ENCODE results near the gene TMEM86B.

TMEM86B gene

DNA sequence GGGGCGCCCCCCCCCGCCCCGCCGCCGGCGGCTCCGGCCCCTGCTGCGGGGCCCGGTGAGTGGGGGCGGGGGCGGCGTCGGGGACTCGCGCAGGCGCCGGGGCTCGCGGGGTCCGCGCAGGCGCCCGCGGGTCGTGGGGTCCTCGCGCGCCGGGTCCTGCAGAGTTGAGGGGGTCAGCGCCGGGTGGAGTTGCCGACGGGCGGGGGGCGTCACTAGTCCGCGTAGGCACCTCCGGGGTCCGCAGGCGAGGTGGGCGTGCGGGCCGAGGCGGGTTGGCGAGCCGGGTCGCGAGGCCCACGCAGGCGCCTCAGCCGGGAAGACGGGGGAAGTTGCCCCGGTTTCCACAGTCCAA lies 29.9 kb upstream of the TMEM86B start:
- peak overlapping the region; percentile 80 to 99 (median 95) for H3K27ac ChIP-seq
- H3K4me3 ChIP-seq = peak overlapping the region; percentile 55 to 91 (median 89)

DNA sequence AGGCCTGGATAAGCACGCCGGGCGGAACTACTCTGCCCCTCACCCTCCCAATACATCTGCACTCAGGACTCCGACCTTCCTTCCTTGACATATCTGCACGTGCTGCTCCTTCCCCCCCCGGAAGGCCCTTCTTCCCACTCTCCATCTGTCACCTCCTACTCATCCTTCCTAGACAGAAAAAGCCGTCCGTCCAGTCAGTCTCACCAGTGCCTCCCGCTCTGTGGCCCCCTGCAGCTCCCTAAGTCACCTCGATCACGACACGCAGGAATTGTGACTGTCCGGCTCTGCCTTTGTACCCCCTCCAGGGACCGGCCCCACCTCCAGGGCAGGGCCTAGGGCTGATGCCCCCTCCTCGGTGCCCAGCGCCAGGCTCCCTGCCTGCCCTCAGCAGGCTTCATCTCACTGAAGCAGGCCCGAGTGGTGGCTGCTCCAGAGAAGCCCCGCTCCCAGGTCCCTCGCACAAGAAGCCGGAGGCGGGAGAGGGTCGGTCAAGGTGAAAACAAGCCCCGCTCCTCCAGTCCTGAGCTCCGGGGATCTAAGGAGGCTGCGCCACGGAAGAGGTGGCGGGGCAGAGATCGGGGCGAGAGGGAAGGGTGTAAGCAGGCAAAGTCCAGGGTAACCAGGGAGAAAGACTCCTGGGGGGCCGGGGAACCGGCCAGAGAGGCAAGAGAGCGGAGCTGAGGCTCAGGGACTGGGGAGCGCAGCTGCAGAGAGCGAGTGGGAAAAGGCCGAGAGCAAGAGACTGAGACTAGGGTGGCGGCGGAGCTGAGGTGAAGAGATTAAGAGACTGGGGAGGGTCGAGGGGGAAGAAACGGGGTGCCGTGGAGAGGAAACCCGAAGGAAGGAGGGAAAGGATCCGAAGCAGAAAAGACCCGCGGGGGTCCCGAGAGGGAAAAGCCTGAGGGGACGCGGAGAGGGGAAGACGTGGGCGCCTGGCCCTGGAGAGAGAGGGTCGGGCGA lies 29.2 kb upstream of the TMEM86B start:
- Histone ChIP-seq H3K27ac (peak overlapping the region; percentile 57 to 99 (median 94)), H3K4me3 (peak overlapping the region; percentile 55 to 91 (median 89))

DNA sequence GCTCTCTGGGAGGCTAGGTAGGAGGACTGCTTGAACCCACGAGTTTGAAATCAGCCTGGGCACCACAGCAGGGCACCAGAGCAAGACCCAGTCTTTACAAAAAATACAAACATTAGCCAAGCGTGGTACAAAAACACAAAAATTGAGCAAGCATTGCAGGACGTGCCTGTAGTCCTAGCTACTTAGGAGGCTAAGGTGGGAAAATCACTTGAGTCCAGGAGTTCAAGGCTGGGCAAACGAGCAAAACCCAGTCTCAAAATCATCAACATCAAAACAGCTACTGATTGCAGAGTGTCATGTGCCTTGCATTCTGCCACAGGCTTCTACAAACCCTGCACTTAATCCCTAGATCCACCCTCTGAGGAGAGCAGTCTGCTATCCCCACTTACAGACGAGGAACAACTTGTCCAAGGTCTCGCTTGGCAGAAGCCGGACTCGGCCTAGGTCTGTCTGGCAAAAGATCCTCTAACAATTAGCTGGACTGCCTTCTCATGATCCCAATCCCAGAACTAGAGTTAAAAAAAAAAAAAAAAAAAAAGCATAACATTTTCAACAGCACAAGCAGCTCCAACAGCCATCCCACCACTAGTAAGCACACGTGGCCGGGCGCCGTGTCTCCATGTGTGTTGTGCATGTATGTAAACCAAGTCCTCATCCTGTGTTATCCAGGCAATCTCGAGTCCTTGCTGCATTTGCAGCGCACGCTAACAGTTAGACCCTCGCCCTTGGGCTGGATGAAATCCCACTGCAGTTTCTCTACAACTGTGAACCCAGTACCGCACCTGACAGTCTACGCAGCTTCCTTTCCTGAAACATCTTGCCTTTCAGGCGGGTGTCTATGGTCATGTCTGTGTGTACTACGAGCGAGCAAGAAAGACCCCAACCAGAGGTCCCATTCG lies 28.2 kb upstream of the TMEM86B start:
- Histone ChIP-seq H3K4me3 (peak overlapping the region; percentile 55 to 91 (median 89)), H3K27ac (peak overlapping the region in 17 of 21 experiments; percentile 57 to 98 (median 94))

DNA sequence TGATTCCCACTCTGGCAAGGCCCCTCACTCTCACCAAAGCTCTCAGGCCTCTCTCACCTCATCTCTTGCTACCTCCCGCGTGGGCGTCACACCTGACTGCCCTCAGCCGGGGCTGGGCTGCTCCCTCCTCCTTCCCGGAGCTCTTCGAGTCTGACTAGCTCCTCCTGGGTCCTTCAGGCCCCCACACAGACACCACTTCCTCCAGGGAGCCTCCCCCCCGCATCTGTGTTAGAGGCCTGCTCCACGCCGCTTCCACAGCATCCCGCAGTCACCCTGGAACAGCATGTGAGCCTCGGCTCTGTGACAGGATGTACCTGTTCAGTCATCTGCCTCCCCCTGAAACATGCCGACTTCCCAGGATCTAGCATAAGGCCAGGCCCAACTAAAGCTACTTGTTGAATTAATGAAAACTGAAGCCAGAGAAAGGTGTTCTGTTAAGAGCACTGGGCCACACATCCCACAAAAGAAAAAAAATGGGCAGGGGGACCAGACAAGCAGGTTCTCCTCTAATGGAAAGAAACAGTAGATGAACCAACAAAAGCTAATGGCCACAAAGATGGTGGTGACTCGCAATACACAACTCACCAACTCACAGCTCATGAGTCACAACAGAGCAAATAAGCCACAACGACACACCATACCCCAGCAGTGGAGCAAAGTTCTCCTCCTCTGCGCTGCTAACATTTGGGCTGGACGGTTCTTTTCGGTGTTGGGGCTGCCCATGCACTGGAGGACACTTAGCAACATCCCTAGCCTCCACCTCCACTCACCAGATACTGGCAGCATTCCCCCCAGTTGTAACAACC lies 27.3 kb upstream of the TMEM86B start:
- Histone ChIP-seq H3K4me3 (peak overlapping the region; percentile 12 to 89 (median 32)), H3K27ac (peak overlapping the region in 19 of 21 experiments; percentile 64 to 98 (median 83))

DNA sequence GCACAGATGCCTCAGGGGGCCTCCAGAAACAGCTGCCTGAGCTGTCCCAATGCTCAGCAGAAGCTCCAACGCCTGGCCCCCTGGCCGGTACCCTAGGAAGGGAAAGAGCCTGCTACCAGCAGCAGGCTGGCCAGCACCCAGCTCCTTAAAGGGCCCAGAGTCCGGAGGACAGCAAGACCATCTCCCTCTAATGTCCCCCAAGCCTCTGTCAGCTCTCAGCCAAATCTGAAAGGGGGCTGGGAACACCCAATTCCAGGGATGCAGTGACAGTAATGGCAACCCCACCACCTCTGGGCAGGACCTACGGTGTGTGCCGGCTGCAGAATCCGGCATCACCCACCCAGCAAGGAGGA lies 26.0 kb upstream of the TMEM86B start:
- Histone ChIP-seq H3K27ac (peak overlapping the region in 20 of 21 experiments; percentile 64 to 98 (median 83)), H3K4me3 (peak overlapping the region; percentile 12 to 89 (median 29))

DNA sequence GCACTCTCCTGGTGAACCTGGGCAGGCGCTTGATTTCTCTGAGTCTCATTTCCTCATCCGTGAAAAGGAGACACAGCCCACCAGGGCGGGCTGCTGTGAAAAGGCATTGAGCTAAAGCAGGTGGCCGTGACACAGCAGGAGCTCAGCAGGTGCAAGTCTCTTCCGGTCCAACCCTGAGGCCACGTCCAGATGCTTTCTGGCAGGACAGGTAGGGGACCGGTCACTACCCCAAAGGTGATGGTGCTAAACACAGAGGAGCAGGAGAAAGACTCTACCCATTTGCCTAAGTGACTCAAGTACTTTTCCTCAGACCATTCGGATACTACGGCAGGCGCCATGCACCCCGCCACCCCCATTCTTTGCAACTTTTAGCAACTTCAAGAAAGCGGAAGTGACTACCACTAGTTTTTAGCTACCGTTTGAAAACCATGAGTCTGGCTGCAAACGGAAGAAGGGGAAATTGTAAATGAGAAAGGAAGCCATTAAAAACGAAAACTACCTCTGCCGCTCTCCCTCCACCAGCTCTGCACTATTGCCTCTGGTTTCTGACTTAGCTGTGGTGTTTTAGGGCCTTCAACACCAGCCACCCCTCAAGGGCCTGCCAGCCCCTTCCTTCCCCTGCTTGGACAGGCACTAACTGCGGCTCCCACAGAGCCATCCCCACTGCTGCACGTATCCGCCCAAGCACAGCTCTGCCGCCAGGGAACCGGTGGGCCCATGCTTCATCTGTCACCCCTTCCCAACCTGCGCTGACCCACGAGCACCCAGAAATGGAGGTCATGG lies 25.5 kb upstream of the TMEM86B start:
- peak overlapping the region; percentile 12 to 89 (median 29) for H3K4me3 ChIP-seq
- H3K27ac ChIP-seq = peak overlapping the region in 20 of 21 experiments; percentile 64 to 98 (median 83)

DNA sequence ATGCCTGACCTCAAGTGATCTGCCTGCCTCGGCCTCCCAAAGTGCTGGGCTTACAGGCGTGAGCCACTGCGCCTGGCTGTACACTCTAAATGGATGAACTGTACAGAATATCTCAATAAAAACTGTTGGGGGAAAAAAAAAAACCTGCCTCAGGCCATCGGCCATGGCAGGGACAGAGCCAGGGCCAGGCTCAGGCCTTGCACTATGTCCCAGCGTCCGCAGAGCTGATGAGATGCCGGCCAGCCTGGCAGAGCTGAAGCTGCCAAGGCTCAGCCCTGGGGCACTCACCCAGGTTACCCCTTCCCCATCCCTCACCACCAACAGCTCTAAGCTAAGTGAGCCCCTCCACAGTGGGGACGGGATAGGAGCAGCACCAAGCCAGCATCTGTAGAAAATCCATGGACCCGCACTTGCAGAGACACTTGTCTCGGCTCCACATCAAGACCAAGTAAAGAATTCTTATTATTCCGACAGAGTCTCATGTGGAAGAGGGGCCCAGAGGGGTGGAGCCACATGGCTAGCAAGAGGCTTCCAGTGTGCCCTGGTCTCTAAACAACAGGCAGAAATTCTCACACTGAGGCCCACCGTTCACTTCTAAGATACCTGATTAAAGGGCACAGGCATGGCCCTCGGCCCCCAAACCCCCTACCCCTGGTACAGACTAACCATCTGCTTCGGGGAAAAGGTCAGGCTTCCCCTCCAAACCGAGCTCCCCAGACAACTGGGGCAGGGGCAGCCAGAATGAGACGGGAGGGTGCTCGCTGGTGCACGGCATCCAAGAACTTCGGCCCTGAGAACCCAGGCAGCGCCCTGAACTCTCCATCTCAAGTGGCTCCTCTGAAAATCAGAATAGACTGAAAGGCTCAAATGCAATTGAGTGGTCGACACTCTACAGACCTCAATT lies 24.4 kb upstream of the TMEM86B start:
- peak overlapping the region in 16 of 21 experiments; percentile 3 to 98 (median 86) for H3K27ac ChIP-seq
- H3K4me3 ChIP-seq = peak overlapping the region in 1 of 7 experiments; percentile 32

DNA sequence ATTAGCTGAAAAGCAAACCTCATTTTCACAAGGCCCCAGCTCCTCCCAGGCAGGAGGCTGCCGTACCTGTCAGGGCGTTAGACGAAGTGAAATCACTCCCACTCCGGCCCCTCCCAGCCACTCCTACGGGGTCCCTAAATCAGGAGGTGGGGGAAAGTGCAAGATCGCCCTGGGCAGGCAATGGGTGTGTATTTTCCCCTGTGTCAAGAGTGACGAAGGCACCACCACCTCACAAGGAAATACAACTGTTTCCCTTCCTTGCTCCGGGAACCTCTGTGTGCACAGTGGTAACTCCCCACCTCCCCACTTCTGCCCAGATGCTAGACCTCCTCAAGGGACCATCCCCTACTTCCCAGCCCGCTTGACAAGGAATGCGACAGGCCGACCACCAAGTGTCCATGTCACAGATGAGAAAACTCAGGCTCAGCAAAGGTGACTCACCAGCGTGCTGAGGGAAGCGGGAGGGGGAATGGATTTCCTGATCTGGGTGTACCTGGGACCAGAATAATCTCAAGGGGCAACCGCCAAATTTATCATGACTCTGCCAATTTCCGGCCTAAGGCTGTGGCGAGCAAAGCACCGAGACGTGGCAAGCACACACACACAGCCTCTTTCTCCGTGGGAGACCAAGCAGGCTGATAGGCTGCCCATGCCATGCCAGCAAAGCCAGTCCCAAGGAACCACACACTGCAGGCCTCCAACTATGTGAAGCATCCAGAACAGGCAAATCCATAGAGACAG lies 22.9 kb upstream of the TMEM86B start:
- H3K27ac ChIP-seq = peak overlapping the region in 17 of 21 experiments; percentile 3 to 91 (median 54)

DNA sequence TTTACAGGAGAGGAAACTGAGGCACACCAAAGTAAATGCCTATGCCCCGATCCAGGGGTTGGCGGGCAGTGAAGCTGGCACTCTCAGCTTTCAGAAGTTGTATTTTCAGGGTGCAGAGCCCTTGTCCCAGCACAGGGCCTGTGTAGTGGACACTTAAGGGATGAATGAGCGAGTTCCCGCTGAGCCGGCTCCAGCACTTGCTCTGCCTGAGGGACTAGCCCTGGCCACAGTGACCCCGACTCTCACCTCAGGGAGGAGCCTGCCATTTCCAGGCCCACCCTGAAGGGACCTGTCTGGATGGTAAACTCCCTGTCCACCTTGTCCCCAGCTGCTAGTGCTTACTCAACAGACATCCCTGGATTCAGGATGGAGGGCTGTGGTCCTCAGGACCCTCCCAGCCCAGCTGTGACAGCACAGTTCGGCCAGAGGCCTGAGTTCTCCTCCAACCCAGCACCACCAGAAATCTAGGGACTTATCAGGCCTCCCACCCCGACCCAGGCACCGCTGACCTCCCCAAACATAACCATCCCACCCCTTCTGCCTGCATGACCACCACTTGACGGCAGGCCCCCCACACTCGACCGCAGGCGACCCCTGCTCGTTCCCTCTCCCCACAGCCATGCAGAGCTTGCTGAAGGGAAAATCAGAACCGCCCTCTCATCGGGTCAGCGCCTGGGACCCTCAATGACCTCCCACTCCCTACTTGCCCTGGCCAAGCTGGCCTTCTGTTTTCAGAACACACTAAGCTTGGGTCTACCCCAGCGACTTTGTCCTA lies 21.9 kb upstream of the TMEM86B start:
- Histone ChIP-seq H3K27ac (peak overlapping the region in 14 of 21 experiments; percentile 3 to 91 (median 55)), H3K4me3 (no peak overlapping the region)

More for the DNA sequence above, 22.9 kb upstream of the TMEM86B start:
- no peak overlapping the region for H3K4me3 ChIP-seq

DNA sequence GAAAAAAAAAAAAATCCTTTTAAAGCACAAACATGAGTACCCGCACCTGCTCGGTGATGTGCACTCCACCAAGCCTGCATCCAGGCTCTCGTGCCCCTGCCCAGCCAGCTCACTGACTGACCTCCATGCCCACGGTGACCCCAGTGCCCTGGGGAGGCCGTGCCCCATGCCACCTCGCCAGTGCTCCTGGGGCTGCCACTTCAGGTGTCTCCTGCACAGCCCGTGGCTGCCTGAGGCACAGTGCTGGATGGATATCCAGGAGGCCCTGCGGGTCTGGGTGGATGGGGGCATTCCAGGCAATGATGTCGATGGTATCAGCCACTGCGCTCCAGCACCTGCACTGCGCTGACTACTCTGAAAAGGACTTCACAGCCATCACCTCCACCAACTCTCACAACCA lies 21.3 kb upstream of the TMEM86B start:
- Histone ChIP-seq H3K4me3 (no peak overlapping the region), H3K27ac (no peak overlapping the region)

DNA sequence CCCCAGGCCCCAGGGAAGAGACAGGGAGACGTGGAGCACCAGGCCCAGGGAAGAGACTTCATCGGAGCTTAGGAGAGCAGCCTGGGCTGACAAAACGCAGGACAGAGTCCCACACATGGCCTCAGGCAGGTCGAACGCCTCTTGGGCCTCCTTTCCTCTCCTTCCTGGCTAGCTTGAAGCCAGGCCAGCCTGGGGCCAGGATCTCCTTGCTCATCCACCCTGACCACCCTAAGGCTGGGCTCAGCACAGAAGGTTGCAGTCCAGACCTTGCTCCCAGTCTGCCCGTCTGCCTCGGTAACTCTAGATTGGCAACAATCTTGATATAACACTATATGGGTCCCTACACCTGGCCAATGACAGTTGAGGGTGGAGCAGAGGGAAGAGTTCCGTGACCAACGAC lies 20.1 kb upstream of the TMEM86B start:
- no peak overlapping the region for H3K4me3 ChIP-seq
- H3K27ac ChIP-seq = peak overlapping the region in 1 of 21 experiments; percentile 15

DNA sequence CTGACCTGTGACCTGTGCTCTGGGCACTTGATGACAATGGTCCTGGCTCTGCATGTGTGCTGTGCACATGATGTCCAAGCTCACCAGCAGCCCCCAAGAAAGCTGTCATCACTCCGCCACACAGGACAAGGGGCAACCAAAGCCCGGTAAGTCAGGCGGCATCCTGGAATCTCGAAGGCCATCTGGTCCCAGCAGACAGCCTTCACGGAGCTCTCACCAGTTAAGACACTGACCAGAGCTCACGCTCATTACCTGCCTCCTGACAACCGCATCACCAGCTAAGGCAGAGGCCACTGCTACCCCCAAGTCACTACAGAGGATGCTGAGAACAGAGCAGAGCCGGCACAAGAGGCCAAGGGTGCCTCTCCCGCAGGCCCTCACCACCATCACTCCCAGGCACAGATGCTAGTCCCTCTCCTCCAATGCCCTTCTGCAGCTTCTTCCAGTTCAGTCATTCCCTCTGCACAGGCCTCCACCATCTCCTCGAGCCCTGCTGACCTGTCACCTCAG lies 19.7 kb upstream of the TMEM86B start:
- peak overlapping the region in 2 of 21 experiments; percentile 10 to 15 for H3K27ac ChIP-seq
- H3K4me3 ChIP-seq = no peak overlapping the region

DNA sequence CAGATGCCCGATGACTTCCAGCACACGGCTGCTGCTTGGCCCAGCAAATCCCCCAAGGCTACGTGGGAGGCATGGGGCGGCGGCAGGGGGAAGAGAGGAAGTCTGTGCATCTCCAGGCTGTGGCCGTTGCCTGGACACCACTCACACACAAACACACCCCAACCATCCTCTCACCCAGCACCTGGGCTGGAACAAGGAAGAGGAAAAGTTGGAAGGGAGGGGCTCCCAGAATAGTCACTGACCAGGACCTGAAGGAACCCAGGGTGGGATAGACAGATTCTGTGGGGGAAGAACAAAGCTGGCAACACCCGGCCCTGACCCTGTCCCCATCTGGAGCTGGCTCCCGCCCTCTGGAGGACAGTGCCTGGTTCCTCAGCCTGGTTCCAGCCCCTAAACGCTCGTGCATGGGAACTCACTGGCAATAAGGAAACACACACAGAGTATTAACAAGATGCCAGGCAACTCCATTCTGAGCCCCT lies 19.1 kb upstream of the TMEM86B start:
- Histone ChIP-seq H3K27ac (peak overlapping the region in 1 of 21 experiments; percentile 10), H3K4me3 (no peak overlapping the region)

DNA sequence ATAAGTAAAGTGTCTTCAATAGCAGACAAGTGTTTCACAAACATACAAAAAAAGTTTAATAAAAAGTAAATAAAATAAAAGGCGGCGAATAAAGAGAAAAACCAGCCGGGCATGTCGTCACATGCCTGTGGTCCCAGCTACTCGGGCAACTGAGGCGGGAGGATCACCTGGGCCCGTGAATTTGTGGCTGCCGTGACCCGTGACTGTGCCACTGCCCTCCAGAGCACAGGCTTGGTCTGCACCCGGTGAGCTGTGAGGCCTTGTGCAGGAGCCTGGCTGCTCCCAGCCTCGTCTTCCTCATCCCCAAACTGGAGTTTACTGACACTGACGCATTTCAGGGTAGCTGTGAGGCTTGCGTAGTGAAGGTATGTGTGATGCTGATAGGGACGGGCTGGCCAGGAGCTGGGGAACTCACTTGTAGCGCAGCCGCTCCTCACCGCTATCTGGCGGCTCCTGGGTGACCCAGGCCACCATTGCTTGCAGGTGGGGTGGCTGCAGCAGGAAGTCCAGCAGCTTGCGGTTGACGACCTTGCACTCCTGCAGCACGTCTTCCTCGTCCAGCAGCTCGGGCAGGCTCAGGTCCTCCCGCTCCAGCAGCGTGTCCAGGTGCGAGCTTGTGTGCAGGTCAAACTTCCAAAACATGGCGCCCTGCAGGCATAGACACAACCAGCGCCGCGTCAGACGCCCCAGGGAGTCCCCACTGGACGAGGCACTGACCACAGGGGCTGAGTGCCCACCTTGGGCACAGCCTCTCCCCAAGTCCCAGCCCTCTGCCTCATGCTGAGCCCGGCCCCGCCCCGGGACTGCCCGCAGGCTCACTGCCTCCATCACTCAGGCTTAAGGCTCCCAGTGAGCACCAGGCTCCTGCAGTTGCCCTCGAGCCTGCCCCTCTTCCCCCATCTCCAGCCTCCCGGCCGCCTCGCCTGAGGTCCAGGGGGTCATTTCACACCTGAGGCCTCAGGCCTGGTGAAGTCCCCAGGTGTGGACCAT lies 18.2 kb upstream of the TMEM86B start:
- Histone ChIP-seq H3K4me3 (no peak overlapping the region), H3K27ac (peak overlapping the region in 1 of 21 experiments; percentile 32)
